Right lobe of liver (tissue), 4 donors: ENCODE measurements around the gene MEPE.

Experiments
- CTCF ChIP-seq, 4 donors: fragments of 200-600 bp in 3 of 4; fragments of 450-650 bp in 1 of 4; IDR thresholded peaks; one replicate each; pipeline versions ENCODE4 v1.5.1 to v1.8.0; 2016 to 2022; ENCODE audit warnings: antibody characterized with exemption in 4 of 4, mild to moderate bottlenecking in 2 of 4
- POLR2A ChIP-seq: fragments of 450-650 bp; IDR thresholded peaks from one replicate; pipeline ENCODE4 v1.6.1; 2017; ENCODE audit warnings: antibody characterized with exemption, mild to moderate bottlenecking
- donor health status: DM: no; HTN: no; CAD: no.
- donor health status: DM: no; HTN: no; CAD: no.
- donor health status: DM: no; HTN: yes; CAD: no.

DNA sequence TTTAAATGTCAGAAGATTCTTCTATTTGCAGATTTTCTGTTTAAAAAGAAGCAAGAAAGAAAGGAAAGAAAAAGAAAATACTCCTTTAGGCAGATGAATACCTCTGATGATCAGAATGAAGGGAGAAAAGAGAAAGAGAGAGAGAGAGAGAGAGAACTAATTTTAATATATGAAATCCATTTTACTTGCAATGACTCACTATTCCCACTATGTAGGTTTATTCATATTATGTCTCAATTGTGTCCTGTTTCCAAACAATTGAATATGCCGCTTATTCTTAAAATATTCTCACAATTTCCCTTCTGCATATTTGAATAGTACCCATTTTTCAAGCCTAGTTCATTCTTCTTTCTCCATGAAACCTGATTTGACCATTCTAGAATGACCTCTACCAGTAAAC lies 11.7 kb downstream of the MEPE start:
- TF ChIP-seq CTCF (IDR thresholded peaks at IDR 0.05), result no peak
- TF ChIP-seq POLR2A, result no peak
